ENCODE data around the gene INSL6.

INSL6 gene

GRCh38 chr9:5185220-5185840, at the start of gene INSL6:
INSL6 (minus strand) TSS chr9:5185639; CDS start chr9:5185602, 37 bp downstream.
- no peak for TF ChIP-seq CTCF (IDR thresholded peaks at IDR 0.05; ENCODE audit: low read length, missing control alignments)
- H3K4me3 ChIP-seq (replicated peaks; ENCODE audit: low read depth, low read length), result no peak within 1 kb of the TSS
- no peak for DNase-seq (ENCODE audit: low read depth)

- no peak for TF ChIP-seq CTCF (IDR thresholded peaks at IDR 0.05; ENCODE audit: low read length, missing control alignments)
- DNase-seq (ENCODE audit: low read depth), result no peak
- no peak within 1 kb of the TSS for H3K4me3 ChIP-seq (replicated peaks; ENCODE audit: low read depth, low read length)
These were observed 45.8 kb upstream of the INSL6 start, which contains the start of gene INSL4 for GRCh38 chr9:5231212-5231611. INSL4 (plus strand) TSS chr9:5231419; CDS start chr9:5231524, 105 bp downstream.

GRCh38 chr9:5230554-5230953, 45.1 kb upstream of the INSL6 start:
- no peak for TF ChIP-seq CTCF (IDR thresholded peaks at IDR 0.05; ENCODE audit: low read length, missing control alignments)
- no peak for DNase-seq (ENCODE audit: low read depth)
- H3K4me3 ChIP-seq (replicated peaks; ENCODE audit: low read depth, low read length), result no peak overlapping the region

GRCh38 chr9:5205071-5205470, 19.6 kb upstream of the INSL6 start:
- H3K4me3 ChIP-seq (replicated peaks; ENCODE audit: low read depth, low read length), result no peak overlapping the region
- DNase-seq (ENCODE audit: low read depth), result no peak
- TF ChIP-seq CTCF (IDR thresholded peaks at IDR 0.05; ENCODE audit: low read length, missing control alignments), result no peak

- H3K4me3 ChIP-seq (replicated peaks; ENCODE audit: low read depth, low read length), result no peak overlapping the region
- no peak for TF ChIP-seq CTCF (IDR thresholded peaks at IDR 0.05; ENCODE audit: low read length, missing control alignments)
- no peak for DNase-seq (ENCODE audit: low read depth)
These were observed 10.0 kb upstream of the INSL6 start for GRCh38 chr9:5195463-5195862.

- no peak for DNase-seq (ENCODE audit: low read depth)
- no peak for TF ChIP-seq CTCF (IDR thresholded peaks at IDR 0.05; ENCODE audit: low read length, missing control alignments)
- no peak overlapping the region for H3K4me3 ChIP-seq (replicated peaks; ENCODE audit: low read depth, low read length)
These were observed 7.9 kb upstream of the INSL6 start for GRCh38 chr9:5193345-5193744.

- DNase-seq (ENCODE audit: low read depth), result no peak
- TF ChIP-seq CTCF (IDR thresholded peaks at IDR 0.05; ENCODE audit: low read length, missing control alignments), result no peak
These were observed 6.5 kb upstream of the INSL6 start for GRCh38 chr9:5191985-5192384.

More at GRCh38 chr9:5191985-5192384, 6.5 kb upstream of the INSL6 start:
- H3K4me3 ChIP-seq (replicated peaks; ENCODE audit: low read depth, low read length), result no peak overlapping the region
